ENCODE results near the gene NPR3. TPM values are rescaled to one million over a fixed set of nuclear protein-coding genes. Genes with fewer than 3 reads are reported as not detected.
A peak's percentile ranks its signal among the peaks of the same experiment; 100 is the strongest.

NPR3 gene
- polyA plus RNA-seq, 3 donors, result 12.7 to 27.0 (median 19.7) TPM

GRCh38 chr5:32711681-32712480 lies 760 bp downstream of the NPR3 start:
- DNase-seq (ENCODE audit: low read depth in 3 of 3, low spot score in 2 of 3), result no peak

GRCh38 chr5:32712481-32713360 lies 1.6 kb downstream of the NPR3 start:
- no peak for DNase-seq (ENCODE audit: low read depth in 3 of 3, low spot score in 2 of 3)

- no peak for DNase-seq (ENCODE audit: low read depth in 3 of 3, low spot score in 2 of 3)
These were observed 2.2 kb downstream of the NPR3 start for GRCh38 chr5:32713361-32713769.

GRCh38 chr5:32713770-32714381 lies 2.8 kb downstream of the NPR3 start:
- peak in 1 of 3 donors; percentile 21 for DNase-seq (ENCODE audit: low read depth in 3 of 3, low spot score in 2 of 3)

- no peak for DNase-seq (ENCODE audit: low read depth in 3 of 3, low spot score in 2 of 3)
These were observed 3.7 kb downstream of the NPR3 start for GRCh38 chr5:32714836-32715235.

GRCh38 chr5:32720300-32720699 lies 9.2 kb downstream of the NPR3 start:
- DNase-seq (ENCODE audit: low read depth in 3 of 3, low spot score in 2 of 3), result no peak

- no peak for DNase-seq (ENCODE audit: low read depth in 3 of 3, low spot score in 2 of 3)
These were observed 10.5 kb downstream of the NPR3 start for GRCh38 chr5:32721626-32722025.

GRCh38 chr5:32722957-32723356 lies 11.8 kb downstream of the NPR3 start:
- no peak for DNase-seq (ENCODE audit: low read depth in 3 of 3, low spot score in 2 of 3)

GRCh38 chr5:32724526-32724925 lies 13.4 kb downstream of the NPR3 start:
- no peak for DNase-seq (ENCODE audit: low read depth in 3 of 3, low spot score in 2 of 3)

GRCh38 chr5:32726086-32726557 lies 15.0 kb downstream of the NPR3 start:
- no peak for DNase-seq (ENCODE audit: low read depth in 3 of 3, low spot score in 2 of 3)

- no peak for DNase-seq (ENCODE audit: low read depth in 3 of 3, low spot score in 2 of 3)
These were observed 18.5 kb downstream of the NPR3 start for GRCh38 chr5:32729651-32730050.

GRCh38 chr5:32733590-32734340 lies 22.6 kb downstream of the NPR3 start:
- DNase-seq (ENCODE audit: low read depth in 3 of 3, low spot score in 2 of 3), result no peak

- DNase-seq (ENCODE audit: low read depth in 3 of 3, low spot score in 2 of 3), result no peak
These were observed 23.8 kb downstream of the NPR3 start for GRCh38 chr5:32734827-32735378.

GRCh38 chr5:32735512-32735911 lies 24.4 kb downstream of the NPR3 start:
- no peak for DNase-seq (ENCODE audit: low read depth in 3 of 3, low spot score in 2 of 3)

- no peak for DNase-seq (ENCODE audit: low read depth in 3 of 3, low spot score in 2 of 3)
These were observed 25.7 kb downstream of the NPR3 start for GRCh38 chr5:32736842-32737241.

GRCh38 chr5:32740651-32741050 lies 29.5 kb downstream of the NPR3 start:
- no peak for DNase-seq (ENCODE audit: low read depth in 3 of 3, low spot score in 2 of 3)

- no peak for DNase-seq (ENCODE audit: low read depth in 3 of 3, low spot score in 2 of 3)
These were observed 34.2 kb downstream of the NPR3 start for GRCh38 chr5:32745317-32745716.

GRCh38 chr5:32752411-32752810 lies 41.3 kb downstream of the NPR3 start:
- DNase-seq (ENCODE audit: low read depth in 3 of 3, low spot score in 2 of 3), result no peak

GRCh38 chr5:32753051-32753450 lies 41.9 kb downstream of the NPR3 start:
- no peak for DNase-seq (ENCODE audit: low read depth in 3 of 3, low spot score in 2 of 3)

GRCh38 chr5:32753765-32754164 lies 42.6 kb downstream of the NPR3 start:
- DNase-seq (ENCODE audit: low read depth in 3 of 3, low spot score in 2 of 3), result no peak
